Vagina (tissue), 2 donors: Measurements from ENCODE around the gene AMBP.

Source experiments
- CTCF ChIP-seq, 3 experiments: fragments of 450-650 bp in 2 of 3; fragments of 200-600 bp in 1 of 3; sonication (generic) in 1 of 3; IDR thresholded peaks; one replicate each; pipeline ENCODE4 v1.5.1; 2017 to 2019; ENCODE audit warnings: antibody characterized with exemption in 3 of 3, mild to moderate bottlenecking in 2 of 3, moderate library complexity in 2 of 3
- POLR2A ChIP-seq, 2 donors: fragments of 450-650 bp; IDR thresholded peaks; one replicate each; pipeline ENCODE4 v1.6.1; 2017; ENCODE audit warnings: antibody characterized with exemption in 2 of 2, mild to moderate bottlenecking in 2 of 2, moderate library complexity in 2 of 2
- POLR2AphosphoS5 ChIP-seq, 2 donors: sonication (generic); formaldehyde crosslinking; IDR thresholded peaks; one replicate each; pipeline ENCODE4 v1.9.0; 2017; ENCODE audit warnings: antibody characterized with exemption in 2 of 2, mild to moderate bottlenecking in 2 of 2, low read depth in 1 of 2; ENCODE audit not compliant: insufficient read depth in 1 of 2

GRCh38 chr9:114125476-114126013 lies 47.4 kb upstream of the AMBP start:
- TF ChIP-seq POLR2A (IDR thresholded peaks at IDR 0.05) = no peak
- TF ChIP-seq CTCF (IDR thresholded peaks at IDR 0.05) = no peak
- no peak for TF ChIP-seq POLR2AphosphoS5 (IDR thresholded peaks at IDR 0.05; ENCODE audit: insufficient read depth in 1 of 2, low read depth in 1 of 2)
